Measurements from ENCODE around the gene DNTT.

The DNTT gene

DNA sequence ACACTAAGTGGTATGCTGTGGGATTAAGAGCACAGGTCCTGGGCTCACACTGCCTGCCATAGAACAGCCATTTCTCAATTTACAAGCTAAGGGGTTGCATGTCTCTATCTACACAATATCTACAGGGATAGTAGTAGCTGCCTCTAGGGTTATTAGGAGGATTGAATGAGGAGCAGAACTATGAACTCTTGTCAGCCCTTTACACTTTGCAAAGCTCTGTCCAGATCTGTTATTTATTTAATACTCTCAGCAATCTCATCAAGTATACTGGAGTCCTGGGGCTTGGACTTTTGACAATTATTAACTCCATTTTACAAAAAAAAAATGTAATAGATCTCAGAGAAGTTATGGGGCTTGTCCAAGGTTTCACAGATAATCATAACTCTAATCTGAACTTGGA, 47.8 kb downstream of the DNTT start:
- no peak for DNase-seq

DNA sequence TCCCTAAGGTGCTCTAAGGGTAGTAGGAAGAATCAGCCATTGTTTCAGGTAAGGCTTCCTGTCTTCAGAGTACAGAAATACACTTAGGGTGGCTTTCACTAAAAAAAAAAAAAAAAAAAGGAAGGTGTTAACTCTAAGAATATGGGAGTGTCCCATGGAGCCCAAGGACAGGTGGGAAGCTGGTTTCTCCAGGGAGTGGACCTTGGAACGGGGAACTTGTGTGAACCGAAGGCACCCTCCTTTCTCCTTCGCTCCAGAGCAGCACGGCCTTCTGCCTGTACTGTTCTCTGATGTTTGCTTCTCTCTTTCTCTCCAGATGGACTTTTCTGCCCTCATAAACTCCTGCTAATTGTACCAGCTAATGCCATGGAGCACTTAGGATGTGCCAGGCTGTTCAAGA, 48.3 kb downstream of the DNTT start:
- no peak for DNase-seq

DNA sequence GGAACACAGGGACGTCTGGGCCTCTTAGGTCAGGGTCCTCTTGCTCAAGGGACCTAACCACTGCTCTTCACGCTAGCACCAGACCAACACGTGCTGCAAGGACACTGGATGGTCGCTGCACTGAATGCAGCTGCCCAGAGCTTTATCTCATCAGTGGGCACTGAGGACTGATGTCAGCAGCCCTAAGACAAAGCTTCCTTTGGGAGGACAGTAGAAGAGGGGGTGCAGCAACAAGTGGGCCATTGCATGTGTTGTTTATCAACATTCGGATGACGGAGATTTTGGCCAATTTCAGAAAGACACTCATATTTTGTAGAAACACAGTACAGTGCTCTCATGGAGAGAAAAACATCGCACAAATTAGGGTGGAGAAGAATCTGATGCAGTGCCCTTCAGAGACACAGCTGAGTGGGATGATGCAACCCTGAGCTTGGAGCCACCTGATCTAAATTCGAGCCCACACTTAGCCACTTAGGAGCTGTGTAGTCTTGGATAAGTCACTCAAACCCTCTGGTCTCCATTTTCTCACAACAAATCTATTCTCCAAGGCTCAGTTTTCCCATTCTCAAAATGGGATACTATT, 52.9 kb downstream of the DNTT start:
- no peak for DNase-seq

DNA sequence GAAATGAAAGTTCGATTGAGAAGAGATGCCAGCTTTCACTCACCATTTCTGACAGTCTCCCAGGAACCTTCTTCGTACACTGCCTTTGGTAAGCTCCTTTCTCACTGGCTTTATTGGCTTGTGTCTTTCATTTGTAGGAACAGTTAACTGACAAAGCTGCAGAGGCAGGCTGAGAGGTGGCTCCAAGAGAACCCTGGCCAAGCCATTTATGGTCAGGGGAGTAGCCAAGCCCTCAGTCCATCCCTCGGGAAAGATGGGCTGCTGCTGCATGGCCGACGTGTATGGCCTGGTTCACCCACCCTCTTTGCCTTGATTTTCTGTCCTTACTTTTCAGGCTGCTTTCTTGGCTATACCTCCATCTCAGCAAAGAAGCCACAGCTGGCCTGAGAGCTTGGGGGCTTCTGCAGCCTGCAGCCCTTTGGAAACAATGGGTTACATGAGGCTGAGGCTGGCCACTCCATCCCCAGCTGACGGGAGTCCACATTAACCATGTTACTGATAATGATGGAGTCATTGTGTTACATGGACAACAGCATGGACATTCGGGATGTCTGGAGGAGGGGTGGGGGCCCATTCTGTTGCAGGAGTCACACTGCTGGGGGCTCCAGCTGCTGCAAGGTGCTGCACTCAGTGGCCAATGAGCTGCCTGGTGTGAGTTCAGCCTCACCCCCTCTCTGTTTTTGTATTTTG, 54.8 kb downstream of the DNTT start, which contains the start of gene OPALIN:
OPALIN (minus strand) TSS at position 152 of the 690 bp plus-strand sequence; CDS start at position 46, 106 bp downstream.
- no peak for DNase-seq

DNA sequence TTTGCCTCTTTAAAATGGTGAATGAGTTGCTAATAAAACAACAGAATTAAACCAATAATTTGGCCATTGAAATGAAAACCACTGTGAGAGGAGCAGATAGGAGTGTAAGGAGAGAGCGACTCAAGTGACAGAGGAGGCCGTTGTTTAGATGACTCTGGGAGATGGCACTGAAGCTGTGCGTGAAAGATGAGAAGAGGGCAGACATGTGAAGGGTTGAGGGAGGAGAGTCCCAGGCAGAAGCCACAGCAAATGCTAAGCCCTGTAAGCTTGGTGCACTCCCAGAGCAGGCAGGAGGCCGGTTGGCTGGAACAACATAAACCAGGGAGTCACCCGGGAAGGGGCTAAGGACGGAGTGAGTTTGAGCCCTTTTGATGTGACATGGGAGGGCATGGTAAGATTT, 55.4 kb downstream of the DNTT start:
- DNase-seq: no peak

DNA sequence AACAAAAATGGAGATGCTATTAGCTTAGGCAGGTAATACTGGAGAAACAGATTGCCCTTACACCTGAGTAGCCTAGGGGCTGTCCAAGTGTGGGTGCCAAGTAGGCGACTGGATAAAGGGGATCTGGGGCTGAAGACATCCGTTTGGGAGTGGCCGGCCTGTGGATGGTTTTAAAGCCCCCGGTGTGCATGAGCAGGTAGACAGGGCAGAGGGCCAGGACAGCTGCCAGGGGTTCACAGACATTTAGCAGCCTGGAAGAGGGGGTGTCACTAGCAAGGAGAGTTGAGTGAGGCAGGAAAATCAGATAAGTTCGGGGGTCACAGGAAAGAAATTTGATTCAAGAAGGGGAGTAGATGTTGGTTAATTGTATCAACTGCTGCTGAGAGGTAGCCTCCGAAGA, 56.1 kb downstream of the DNTT start:
- no peak for DNase-seq

DNA sequence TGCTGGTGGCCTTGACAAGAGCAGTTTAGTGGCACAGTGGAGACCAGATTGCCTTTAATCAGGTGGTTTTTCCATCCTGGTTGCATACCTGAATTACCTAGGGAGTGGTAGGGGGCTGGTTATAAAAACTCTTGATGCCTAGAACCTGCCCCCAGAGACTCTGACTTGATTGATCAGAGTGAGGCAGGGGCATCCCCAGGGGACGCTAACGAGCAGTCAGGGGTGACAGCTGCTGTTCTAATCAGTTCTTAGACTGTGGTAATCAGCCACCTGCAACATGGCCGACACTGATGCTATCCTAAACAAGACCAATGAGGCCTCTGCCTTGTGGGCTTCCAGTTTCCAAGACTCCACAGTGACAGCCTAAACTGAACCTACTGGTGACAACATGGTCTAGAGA, 56.5 kb downstream of the DNTT start:
- DNase-seq: no peak

DNA sequence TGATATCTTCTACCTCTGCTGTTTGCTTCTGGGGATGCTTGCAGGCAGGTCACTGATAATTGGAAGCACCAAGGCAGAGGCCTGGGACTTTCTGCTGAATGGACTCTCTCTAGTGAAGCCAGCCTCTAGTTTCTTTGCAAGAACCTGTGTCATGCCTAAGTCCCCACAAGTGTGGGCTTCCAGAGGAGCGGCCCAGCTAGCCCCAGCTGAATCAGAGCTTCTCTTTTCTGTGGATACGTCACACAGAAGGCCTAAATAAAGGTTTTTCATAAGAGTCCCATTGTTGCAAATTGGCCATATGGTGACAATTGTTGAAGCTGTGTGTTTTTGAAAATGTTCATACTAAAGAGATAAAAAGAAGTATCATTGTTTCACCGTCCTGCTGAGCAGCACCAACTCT, 61.3 kb downstream of the DNTT start:
- DNase-seq: no peak

DNA sequence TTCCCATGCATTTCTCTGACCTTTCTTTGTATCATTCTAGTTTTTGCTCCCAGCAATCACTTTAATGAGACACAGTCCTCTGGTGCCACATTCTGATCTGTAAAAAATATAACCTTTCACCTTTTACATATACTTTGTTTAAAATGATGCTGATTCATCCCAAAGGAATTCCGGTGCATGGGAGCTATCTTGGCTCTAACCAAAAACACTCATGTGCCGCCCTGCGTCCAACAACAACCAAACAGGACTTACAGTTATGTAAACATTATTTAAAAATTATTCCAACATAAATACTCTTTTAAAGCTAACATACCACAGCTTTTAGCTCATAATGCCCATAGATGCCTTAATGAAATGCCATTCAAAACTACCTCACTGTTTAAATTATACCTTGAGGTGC, 62.3 kb downstream of the DNTT start:
- DNase-seq: no peak

DNA sequence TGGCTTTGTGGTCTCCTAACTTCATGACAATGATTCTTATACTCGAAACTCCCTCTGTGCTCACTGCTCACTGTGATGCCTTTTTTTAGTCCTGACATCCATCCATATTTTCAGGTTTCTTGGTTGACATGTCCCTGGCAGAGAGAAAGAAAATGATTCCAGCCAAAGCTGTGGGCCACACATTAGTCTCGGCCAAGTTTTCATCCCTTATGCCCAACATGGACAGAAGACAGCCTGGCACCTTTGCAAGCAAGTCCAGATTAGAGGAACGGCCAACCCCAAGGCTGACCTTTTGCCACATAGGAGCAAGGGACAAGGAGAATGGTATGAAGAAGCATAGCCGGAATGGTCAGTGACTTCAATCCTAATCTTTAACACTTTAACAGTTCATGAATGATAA, 63.2 kb downstream of the DNTT start:
- DNase-seq: no peak

DNA sequence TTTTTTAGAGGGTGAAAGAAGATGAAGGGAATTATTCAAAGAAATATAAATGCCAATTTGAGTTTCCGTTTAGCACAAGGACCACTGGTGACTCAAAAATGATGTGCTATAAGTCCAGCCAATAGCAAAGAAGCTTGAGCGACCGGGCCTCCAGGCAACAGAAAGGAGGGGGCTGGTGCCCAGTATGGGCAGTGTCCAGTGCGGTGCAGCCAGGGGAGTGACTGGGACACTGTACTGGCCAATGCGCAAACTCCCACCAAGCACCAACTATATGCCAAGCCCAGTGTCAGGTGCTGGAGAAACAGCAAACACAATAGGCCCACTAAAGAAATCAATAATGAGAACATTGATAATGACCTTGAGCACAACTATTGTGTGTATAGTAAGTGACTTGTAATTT, 64.7 kb downstream of the DNTT start:
- no peak for DNase-seq

DNA sequence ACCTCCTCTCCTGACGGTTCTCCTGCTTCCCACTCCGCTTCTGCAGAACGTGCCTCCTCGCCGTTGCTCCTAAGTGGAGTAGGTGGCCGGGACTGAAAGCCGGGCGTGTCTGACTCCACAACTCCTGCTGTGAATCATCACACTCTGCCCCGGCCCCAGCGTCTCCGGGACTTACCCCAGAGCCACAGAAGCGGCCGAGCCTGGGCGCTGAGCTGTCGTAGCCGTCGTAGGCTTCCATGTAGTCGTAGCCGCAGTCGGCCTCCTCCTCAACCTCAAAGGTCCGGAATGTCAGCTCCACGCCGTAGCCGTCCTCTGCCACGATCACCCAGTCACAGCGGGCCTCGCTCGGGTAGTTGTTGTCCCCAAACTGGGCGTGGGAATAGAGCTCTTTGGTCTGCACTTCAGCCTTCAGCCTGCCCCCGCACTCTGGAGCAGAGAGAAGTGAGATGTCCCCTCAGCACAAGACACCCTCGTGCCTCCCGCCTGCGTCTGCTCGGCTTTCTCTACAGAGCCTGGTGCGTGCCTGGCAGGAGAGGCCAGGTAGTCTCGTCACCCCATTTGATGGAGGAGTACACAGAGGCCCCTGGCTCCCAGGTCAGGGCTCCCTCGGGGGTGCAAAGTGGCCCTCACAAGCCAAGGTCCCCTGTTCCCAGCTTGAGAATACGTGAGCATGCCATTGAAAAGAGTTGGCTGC, 65.8 kb downstream of the DNTT start:
- DNase-seq: no peak

DNA sequence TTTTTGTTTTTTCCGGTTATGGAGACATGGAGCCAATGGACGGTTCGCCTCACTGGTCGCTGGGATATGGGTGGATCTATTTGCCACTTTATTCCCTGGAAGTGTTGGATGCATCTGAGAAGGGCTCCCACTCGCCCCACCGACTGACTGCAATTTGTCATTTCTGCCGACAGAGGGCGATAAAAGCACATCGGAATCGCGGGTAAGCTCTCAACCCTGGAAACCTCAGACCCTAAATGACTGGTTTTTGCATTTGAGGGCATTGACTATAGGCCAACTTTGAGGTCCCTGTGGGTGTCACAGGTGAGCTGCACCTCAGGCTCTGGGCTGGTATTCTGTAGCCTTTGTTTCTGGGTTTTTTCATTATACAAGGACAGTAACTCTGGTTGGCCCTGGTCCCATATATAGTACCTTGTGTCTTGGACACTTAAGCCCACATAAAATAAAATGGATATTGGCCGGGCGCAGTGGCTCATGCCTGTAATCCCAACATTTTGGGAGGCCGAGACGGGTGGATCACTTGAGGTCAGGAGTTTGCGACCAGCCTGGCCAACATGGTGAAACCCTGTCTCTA, 66.4 kb downstream of the DNTT start:
- no peak for DNase-seq

DNA sequence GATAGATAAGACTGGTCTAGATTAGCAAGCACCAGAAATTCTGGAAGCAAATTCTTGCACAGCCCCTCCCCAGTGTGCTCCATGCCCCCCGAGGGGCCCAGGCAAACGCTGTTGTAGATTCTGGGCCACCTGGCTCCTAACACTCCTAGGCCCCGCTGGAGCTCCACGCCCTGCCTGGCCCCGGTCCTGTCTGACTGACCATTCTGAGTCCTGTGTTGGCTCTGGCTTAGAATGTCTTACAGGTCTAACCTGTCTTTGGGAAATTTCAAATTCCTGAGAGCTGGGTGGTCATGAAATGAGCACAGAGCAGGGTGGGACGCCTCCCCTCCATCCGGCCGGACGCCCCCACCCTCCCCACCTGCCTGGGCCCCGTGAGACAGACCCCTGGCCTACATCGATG, 67.1 kb downstream of the DNTT start:
- DNase-seq: no peak

DNA sequence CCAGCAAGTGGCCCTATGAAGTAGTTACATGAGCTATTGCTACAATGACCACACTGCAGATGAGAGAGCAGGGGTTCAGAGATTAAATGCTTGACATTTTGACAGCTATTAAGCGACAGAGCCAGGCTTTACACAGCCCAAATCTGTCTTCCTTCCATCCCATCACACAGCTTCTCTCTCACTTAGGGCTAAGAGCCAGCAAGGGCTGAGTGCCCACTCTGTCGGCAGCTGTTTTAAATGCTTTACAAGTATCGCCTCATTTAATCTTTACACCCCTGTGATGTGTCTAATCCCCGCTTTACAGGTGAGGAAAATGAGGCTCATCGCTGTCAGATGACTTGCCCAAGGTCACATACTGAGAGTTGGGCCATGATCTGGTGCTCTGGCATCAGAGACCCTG, 69.8 kb downstream of the DNTT start:
- no peak for DNase-seq

DNA sequence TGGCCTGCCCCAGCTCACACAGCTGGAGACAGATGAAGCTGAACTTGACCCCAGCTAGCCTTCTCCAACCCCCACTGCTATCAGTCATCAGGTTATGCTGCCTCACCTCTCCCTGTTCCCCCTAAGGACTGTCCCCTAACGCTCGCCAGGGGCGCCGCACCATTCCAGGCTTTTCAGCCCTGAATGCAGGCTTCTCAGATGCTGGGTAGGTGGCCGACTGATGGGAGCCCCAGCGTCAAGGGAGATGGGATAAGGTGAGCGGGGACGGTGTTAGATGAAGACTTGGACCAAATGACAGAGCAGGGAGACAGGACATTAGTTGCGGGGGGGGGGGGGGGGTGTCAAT, 70.4 kb downstream of the DNTT start:
- no peak for DNase-seq

DNA sequence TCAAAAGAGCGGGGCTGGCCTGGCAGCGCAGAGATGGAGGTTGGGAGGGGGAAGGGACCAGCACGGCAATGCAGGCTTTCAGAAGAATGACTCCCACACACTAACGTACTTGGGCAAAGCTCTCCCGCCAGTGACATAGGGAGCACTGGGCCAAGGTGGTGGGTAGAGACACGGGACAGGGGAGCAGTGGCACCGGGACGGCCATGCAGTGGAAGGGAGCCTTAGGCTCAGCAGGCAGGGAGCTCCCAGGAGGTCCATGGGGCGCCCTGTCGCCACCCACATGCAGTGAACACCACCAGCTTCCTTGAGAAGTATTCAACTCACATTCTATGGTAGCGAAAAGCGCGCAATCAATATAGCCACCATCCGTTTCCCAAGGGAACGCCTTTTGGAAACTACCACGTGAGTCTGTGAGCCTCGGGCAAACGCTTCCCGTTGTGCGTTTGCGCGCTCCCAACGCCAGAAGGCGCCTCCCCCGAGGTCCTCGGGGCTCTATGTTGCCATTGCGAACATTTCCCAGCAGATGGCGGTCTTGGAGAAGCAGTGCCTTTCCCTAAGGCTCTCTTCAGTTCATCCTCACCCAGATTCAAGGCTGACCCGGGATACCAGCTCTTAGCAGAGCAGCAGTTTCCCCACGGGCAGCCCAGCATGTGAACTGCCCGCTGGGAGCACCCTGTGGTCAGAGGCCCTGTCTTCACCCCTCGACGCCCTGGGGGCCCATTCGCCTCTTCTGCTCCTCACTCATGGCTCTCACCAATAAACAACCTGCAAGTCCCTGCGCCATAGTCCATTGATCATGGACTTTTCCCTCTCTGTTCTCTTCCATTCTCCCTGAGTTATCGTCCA, 71.0 kb downstream of the DNTT start:
- DNase-seq: peak; percentile 64

DNA sequence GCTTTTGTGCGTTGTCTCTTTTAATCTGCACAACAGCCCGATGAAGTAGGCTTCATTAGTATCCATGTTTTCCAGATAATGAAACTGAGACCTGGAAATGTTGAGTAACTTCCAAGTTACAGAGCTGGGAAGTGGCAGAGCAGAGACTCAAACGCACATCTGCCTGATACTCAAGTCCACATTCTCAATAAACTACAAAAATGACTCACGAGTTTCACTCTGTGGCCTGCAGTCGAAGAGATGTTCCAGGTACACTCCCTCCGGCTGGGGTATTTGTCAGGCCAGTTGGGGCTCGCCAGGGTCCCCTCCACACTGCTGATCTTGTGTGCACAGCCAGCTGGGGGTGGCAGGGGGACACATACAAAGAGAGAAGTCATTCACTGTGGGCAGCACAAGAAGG, 72.2 kb downstream of the DNTT start:
- no peak for DNase-seq

DNA sequence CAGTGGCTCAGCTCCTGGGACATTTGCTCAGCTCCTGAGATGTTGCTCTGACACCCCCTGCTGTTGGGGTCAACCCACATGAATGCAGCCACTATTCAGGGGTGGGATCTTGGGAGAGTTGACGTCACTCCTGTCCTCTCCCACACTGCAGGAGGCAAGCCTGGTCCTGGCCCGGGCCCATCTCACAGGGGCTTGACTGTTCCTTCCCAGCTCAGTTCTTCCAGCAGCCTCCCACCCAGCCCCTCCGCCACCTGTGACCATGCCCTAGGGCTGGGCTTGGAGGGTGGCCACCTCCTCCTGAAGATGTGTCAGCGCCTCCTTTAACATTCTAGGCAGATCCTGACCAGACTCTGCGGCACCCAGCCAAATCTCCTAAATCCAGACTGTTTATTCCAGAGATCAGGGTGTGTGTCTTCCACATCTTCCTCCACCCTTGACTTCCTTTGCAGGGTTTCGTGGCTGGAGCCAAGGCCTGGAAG, 73.6 kb downstream of the DNTT start:
- DNase-seq: no peak

DNA sequence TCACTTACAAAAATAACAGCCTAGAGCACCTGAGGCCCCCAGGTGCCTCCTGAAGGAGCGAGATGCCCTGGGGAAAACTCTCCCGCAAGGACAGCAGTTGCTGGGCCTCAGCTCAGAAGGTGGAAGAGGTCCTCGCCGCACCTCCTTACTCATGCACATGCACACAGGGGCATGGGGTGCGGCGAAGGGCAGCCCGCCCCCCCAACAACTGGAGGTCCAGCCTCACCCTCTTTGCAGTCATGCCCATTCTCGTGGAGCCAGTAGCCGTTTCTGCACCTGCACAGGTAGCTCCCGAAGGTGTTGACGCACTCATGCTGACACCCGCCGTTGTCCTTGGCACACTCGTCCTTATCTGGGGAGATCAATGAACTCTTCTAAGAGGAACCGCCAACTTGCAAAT, 74.5 kb downstream of the DNTT start:
- DNase-seq: no peak

DNA sequence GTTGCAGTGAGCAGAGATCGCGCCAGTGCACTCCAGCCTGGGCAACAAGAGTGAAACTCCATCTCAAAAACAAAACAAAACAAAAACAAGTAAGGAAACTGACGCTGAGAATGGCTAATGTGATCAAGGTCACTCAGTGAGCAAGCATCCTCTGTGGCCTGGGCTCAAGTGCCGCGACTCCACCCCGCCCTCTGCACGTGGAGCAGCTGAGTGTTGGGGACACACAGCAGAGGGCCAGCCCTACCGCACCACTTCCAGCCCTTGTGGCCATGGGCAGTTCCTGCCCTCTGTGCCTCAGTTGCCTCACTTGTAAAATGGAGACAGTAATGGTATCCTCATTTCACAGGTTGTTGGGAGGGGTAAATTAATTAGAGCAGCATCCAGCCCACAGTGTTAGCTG, 75.5 kb downstream of the DNTT start:
- no peak for DNase-seq

DNA sequence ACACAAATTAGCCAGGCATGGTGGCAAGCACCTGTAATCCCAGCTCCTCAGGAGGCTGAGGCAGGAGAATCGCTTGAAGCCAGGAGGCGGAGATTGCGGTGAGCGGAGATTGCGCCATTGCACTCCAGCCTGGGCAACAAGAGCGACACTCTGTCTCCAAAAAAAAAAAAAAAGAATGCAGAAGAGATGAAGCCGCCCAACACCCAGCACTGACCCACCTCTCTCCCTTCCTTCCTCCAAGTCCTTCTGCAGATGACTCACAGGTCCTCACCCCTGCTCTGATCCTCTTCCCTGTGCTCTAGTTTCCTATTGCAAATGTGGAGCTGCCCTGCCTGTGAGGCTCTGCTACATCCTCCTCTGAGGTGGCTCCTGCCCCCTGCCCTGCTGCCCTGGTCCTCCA, 76.6 kb downstream of the DNTT start:
- DNase-seq: no peak

DNA sequence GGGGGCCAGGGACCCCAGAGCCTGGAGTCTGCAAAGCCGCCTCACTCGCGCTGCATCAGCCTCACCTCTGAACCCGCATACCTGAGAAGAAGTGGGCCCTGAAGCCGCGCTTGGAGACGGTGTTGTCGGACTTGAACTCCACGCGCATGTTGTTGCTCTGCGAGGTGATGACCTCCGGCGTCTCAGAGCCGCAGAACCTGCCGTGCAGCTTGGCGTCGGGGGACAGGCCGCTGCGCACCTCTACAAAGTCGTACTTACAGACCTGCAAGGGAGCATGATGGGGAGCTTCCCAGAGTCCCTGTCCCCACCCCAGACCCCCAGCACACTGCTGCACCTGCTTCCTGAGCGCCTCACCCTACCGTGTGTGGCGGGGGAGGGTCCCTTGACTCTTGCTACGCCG, 80.3 kb downstream of the DNTT start:
- DNase-seq: no peak
